ENCODE results near the gene FBXW2.

The FBXW2 gene

GRCh38 chr9:120740132-120740531 lies 53.1 kb downstream of the FBXW2 start:
- TF ChIP-seq CTCF (IDR thresholded peaks at IDR 0.05; ENCODE audit: low read depth, low read length, missing control alignments): no peak
- in situ Hi-C loops (cut with HindIII; ENCODE audit: low sequenced_read_pairs): no loop called here
- no peak overlapping the region for H3K4me3 ChIP-seq (ENCODE audit: low read depth, low read length)
- no peak for DNase-seq (ENCODE audit: low read depth)

DNA sequence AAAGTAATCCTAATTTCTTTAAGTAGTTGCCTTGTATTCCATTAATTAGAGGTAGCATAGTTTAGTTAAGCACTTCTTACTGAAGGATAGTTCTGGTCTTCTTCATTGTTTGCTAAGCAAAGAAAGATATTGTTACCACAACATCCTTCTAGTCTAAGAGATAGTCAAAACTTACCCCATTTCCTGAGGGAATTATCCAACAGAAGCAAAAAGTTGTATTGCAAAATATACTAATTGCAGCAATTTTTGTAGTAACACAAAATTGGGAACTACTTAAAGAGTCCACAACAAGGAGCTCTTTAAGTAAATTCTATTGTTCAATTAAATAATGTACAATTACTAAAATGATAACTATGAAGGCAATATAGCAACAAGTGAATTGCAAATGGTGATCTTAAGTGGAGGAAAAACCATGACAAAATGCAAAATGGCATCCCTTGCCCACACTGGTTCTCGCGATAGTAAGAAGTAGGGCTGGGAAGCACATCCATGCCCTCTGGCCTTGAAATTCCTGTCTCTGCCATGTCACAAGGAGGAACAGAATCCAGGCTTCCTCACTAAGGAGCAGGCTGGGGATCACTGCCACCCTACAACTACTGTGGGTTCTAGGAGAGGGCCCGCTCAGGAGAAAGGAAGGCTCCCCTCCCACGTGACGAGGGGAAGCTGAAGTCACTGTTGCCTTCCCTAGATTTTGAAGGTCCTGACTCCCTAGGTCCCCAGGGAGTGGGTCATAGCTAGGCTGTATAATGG lies 55.6 kb downstream of the FBXW2 start:
- DNase-seq (ENCODE audit: low read depth): no peak
- TF ChIP-seq CTCF (IDR thresholded peaks at IDR 0.05; ENCODE audit: low read depth, low read length, missing control alignments): no peak
- in situ Hi-C loops (cut with HindIII; ENCODE audit: low sequenced_read_pairs): no loop called here
- no peak overlapping the region for H3K4me3 ChIP-seq (ENCODE audit: low read depth, low read length)

GRCh38 chr9:120736881-120737280 lies 56.3 kb downstream of the FBXW2 start:
- in situ Hi-C loops (cut with HindIII; ENCODE audit: low sequenced_read_pairs): no loop called here
- TF ChIP-seq CTCF (IDR thresholded peaks at IDR 0.05; ENCODE audit: low read depth, low read length, missing control alignments): no peak
- H3K4me3 ChIP-seq (ENCODE audit: low read depth, low read length): no peak overlapping the region
- no peak for DNase-seq (ENCODE audit: low read depth)

GRCh38 chr9:120735415-120736126 lies 57.6 kb downstream of the FBXW2 start:
- no peak for DNase-seq (ENCODE audit: low read depth)
- H3K4me3 ChIP-seq (ENCODE audit: low read depth, low read length): no peak overlapping the region
- in situ Hi-C loops (cut with HindIII; ENCODE audit: low sequenced_read_pairs): no loop called here
- TF ChIP-seq CTCF (IDR thresholded peaks at IDR 0.05; ENCODE audit: low read depth, low read length, missing control alignments): no peak

DNA sequence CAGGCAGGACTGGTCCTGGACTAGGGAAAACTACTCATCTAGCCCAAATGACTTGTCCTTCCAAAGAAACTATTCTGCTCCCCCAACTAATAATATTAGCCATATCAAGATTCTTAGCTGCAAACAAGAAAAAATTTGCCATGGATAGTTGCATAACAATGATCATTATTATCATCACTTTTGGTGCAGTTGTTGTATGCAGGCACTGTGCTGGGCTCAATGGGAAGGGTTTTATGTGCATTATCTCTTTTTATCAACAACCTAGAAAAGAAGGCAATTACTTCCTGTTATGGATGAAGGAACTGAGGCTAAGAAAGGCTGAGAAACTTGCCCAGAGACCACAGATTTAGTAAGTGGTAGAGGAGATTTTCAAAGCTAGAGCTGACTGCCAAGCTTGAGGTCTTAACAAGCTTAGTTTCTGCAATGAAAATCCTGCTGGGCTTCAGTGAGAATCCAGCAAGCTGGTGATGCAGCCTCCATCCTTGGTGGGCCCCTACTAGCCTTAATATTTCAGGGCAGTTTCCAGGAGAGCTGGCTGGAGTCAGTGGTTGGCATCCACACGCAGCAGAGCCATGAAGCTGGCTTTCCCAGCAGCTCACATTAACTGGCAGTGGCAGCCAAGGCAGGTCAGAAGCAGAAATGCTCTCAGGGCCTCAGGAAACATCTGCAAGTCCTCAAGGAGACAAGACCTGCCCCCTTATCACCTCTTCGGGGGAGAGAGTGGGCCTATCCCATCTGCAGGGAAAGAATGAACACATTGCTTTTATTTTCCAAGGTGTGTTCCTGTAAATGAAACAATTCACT lies 58.4 kb downstream of the FBXW2 start:
- in situ Hi-C loops (cut with HindIII; ENCODE audit: low sequenced_read_pairs): no loop called here
- no peak overlapping the region for H3K4me3 ChIP-seq (ENCODE audit: low read depth, low read length)
- no peak for TF ChIP-seq CTCF (IDR thresholded peaks at IDR 0.05; ENCODE audit: low read depth, low read length, missing control alignments)
- DNase-seq (ENCODE audit: low read depth): no peak

GRCh38 chr9:120733190-120733589 lies 60.0 kb downstream of the FBXW2 start:
- DNase-seq (ENCODE audit: low read depth): no peak
- in situ Hi-C loops (cut with HindIII; ENCODE audit: low sequenced_read_pairs): no loop called here
- no peak for TF ChIP-seq CTCF (IDR thresholded peaks at IDR 0.05; ENCODE audit: low read depth, low read length, missing control alignments)
- no peak overlapping the region for H3K4me3 ChIP-seq (ENCODE audit: low read depth, low read length)

Measured in astrocyte of the cerebellum (primary cell).